Measurements from ENCODE around the gene NUSAP1.

DNA sequence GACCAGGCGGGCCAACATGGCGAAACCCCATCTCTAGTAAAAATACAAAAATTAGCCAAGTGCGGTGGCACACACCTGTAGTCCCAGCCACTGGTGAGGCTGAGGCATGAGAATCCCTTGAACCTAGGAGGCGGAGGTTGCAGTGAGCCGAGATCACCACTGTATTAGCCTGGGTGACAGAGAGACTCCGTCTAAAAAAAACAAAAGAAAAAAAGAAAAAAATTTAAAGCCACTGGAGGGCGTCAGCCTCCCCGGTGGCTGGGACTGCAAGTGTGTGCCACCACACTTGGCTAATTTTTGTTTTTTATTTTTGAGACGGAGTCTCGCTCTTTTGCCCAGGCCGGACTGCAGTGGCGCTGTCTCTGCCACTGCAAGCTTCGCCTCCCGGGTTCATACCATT, 92.1 kb downstream of the NUSAP1 start:
- TF ChIP-seq, protein P1, sequence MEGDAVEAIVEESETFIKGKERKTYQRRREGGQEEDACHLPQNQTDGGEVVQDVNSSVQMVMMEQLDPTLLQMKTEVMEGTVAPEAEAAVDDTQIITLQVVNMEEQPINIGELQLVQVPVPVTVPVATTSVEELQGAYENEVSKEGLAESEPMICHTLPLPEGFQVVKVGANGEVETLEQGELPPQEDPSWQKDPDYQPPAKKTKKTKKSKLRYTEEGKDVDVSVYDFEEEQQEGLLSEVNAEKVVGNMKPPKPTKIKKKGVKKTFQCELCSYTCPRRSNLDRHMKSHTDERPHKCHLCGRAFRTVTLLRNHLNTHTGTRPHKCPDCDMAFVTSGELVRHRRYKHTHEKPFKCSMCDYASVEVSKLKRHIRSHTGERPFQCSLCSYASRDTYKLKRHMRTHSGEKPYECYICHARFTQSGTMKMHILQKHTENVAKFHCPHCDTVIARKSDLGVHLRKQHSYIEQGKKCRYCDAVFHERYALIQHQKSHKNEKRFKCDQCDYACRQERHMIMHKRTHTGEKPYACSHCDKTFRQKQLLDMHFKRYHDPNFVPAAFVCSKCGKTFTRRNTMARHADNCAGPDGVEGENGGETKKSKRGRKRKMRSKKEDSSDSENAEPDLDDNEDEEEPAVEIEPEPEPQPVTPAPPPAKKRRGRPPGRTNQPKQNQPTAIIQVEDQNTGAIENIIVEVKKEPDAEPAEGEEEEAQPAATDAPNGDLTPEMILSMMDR (IDR thresholded peaks at IDR 0.05; ENCODE audit: borderline replicate concordance, extremely low read depth, low read length, poor library complexity, severe bottlenecking): no peak
- TF ChIP-seq EZH2 (IDR thresholded peaks at IDR 0.05; ENCODE audit: borderline replicate concordance, low read depth, low read length, severe bottlenecking): no peak

All from DND-41 (cell line).